Fibroblast of villous mesenchyme (primary cell): ENCODE results near the gene CPA2. TPM values are rescaled to one million over a fixed set of nuclear protein-coding genes. Genes with fewer than 3 reads are reported as not detected.
A peak's percentile ranks its signal among the peaks of the same experiment; 100 is the strongest.
"Not testable (repeated sequence)": the region's sequence is repeated elsewhere in the genome, so short reads cannot be mapped to it uniquely, and the experiment has no call there.

Source experiments
- DNase-seq: peaks from one replicate; pipeline ENCODE4 v3.0.0-alpha.2; 2010; ENCODE audit warnings: low read depth
- H3K4me3 ChIP-seq: 2 replicates; pipeline ENCODE4 v1.5.1; 2011; ENCODE audit warnings: low read depth, mild to moderate bottlenecking, low read length
- CTCF ChIP-seq: IDR thresholded peaks from 2 replicates; pipeline ENCODE4 v1.5.1; 2012; ENCODE audit warnings: low read depth, mild to moderate bottlenecking, low read length; ENCODE audit not compliant: insufficient read depth
- total RNA-seq: library from RNA; depleted of rRNA; stranded (reverse); fragments of >200 nt; gene quantifications from 2 replicates; pipeline ENCODE4 v1.2.3, GENCODE V29; 2012

The CPA2 gene
- total RNA-seq, 1 donor = not detected

- no peak for TF ChIP-seq CTCF
- no peak for DNase-seq
- no peak overlapping the region for H3K4me3 ChIP-seq
Observed at GRCh38 chr7:130240240-130240639, 26.4 kb upstream of the CPA2 start.

DNA sequence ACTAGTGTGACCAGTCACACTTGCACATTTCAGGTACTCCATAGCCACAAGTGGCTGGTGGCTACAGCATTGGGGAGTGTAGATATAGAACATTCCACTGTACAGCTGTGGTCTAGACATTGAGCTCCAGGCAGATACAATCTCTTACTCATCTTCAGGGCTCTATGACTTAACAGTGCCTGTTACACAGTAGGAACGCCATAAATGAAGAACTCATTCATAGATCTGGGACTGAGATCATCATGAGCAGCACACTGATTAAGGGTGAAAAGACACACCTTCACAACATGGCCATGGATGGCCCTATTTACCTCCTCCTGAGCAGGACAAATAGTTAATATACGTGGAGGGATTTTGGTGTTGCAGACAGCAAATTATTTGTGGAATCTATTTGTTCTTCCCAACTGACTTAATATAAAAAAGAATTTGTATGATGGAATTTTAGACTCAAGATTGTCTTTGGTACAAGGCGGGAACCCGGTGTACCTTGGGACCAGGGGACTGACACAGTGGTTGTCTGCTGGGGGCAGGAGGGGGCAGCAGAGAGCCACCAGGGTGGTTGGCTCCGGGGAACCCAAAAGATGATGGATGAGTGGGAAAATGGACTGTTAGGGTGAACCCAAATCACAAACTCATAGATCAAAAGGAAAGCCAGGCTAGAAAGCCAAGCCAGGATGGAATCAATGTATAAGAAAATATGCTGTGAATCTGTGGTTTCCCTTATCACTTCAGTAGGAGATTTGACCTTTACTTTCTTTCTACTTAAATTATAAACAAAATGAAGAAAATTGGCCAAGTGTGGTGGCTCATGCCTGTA, 24.3 kb upstream of the CPA2 start:
- peak; percentile 78 for TF ChIP-seq CTCF
- H3K4me3 ChIP-seq = no peak overlapping the region
- peak; percentile 92 for DNase-seq

DNA sequence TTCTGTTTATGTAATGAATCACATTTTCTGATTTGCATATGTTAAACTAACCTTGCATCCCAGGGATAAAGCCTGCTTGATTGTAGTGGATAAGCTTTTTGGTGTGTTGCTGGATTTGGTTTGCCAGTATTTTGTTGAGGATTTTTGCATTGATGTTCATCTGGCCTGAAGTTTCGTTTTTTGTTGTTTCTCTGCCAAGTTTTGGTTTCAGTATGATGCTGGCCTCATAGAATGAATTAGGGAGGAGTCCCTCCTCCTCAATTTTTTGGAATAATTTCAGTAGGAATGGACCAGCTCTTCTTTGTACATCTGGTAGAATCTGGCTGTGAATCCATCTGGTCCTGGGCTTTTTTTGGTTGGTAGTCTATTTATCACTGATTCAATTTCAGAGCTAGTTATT, 23.2 kb upstream of the CPA2 start:
- not testable (repeated sequence) for H3K4me3 ChIP-seq
- peak; percentile 55 for DNase-seq

- not testable (repeated sequence) for H3K4me3 ChIP-seq, DNase-seq
Observed at GRCh38 chr7:130246491-130246890, 20.2 kb upstream of the CPA2 start.

DNA sequence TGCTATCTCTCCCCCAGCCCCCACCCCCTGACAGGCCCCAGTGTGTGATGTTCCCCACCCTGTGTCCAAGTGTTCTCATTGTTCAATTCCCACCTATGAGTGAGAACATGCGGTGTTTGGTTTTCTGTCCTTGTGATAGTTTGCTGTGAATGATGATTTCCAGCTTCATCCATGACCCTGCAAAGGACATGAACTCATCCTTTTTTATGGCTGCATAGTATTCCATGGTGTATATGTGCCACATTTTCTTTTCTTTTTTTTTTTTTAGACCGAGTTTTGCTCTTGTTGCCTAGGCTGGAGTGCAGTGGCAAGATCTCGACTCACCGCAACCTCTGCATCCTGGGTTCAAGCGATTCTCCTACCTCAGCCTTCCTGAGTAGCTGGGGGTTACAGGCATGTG, 17.8 kb upstream of the CPA2 start:
- not testable (repeated sequence) for H3K4me3 ChIP-seq, DNase-seq

- not testable (repeated sequence) for DNase-seq, H3K4me3 ChIP-seq
Observed at GRCh38 chr7:130249626-130250025, 17.0 kb upstream of the CPA2 start.

GRCh38 chr7:130254555-130254954, 12.1 kb upstream of the CPA2 start:
- no peak overlapping the region for H3K4me3 ChIP-seq
- TF ChIP-seq CTCF = no peak
- DNase-seq = no peak

GRCh38 chr7:130256704-130257103, 10.0 kb upstream of the CPA2 start:
- no peak overlapping the region for H3K4me3 ChIP-seq
- no peak for TF ChIP-seq CTCF
- no peak for DNase-seq

- TF ChIP-seq CTCF = no peak
- no peak for DNase-seq
- no peak overlapping the region for H3K4me3 ChIP-seq
Observed at GRCh38 chr7:130258494-130259078, 8.1 kb upstream of the CPA2 start.
